Type B pancreatic cell (in vitro differentiated cells): ENCODE measurements around the gene DNAAF8. TPM values are rescaled to one million over a fixed set of nuclear protein-coding genes. Genes with fewer than 3 reads are reported as not detected.
A peak's percentile ranks its signal among the peaks of the same experiment; 100 is the strongest.

ENCODE experiments used
- DNase-seq: peaks from one replicate; pipeline ENCODE4 v3.0.0; 2021; ENCODE audit warnings: mixed read lengths; ENCODE audit not compliant: unreplicated experiment; ENCODE audit errors: extremely low spot score
- H3K27ac Mint-ChIP-seq: 2 replicates; pipeline ENCODE4 v1.8.0; 2021; ENCODE audit warnings: mild to moderate bottlenecking, mixed read lengths
- H3K27me3 Mint-ChIP-seq: 2 replicates; pipeline ENCODE4 v1.8.0; 2021; ENCODE audit warnings: mixed read lengths
- H3K36me3 Mint-ChIP-seq: 2 replicates; pipeline ENCODE4 v1.8.0; 2021; ENCODE audit warnings: mixed read lengths
- H3K4me1 Mint-ChIP-seq: one replicate; pipeline ENCODE4 v1.8.0; 2021; ENCODE audit warnings: mixed read lengths; ENCODE audit not compliant: unreplicated experiment
- H3K4me3 Mint-ChIP-seq: 2 replicates; pipeline ENCODE4 v1.8.0; 2021; ENCODE audit warnings: mild to moderate bottlenecking, mixed read lengths
- H3K9me3 Mint-ChIP-seq: 2 replicates; pipeline ENCODE4 v1.8.0; 2021; ENCODE audit warnings: mixed read lengths
- total RNA-seq: library from RNA; stranded (reverse); gene quantifications from 2 replicates; pipeline ENCODE4 v1.2.1, GENCODE V29; 2021; ENCODE audit warnings: low replicate concordance
- TF ChIP-seq, protein P1 (sequence below): fragments of 200-600 bp; sonication (generic); conservative IDR thresholded peaks from 2 replicates; pipeline ENCODE4 v1.5.0; 2021; ENCODE audit warnings: antibody characterized with exemption, mild to moderate bottlenecking

Gene DNAAF8
- total RNA-seq, 1 donor from 2014 or later = 2.6 TPM

DNA sequence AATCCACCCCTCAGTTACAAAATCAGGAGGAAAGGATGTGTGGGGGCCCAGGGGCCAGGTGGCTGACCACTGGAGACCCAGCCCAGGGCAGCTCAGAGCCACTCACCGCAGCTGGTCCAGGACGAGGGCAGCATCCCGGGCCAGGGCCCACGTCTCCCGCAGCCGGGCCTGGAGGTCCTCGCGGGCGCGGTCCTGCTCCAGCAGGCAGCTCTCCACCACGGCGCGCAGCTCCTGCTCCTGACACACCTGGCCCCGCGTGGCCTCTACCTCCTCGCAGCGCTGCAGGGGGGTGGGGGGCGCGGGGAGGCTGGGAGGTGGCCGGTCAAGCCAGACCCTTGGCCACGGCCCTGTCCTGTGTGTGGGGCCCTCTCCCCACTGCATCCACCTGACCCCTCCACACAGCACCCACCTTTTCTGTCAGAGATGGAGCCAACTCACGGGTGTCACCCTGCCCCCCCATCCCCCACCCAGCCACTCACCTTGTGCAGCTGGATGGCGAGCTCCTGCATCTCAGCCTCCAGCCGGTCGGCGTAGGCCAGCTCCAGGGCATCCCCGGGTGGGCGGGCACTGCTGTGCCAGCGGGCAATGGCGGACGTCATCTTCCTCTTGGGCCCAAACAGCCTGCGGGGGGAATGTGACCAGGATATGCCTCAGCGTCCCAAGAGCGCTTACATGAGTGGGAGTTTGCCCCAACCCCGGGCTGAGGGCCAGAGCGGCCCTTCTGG, 35.9 kb upstream of the DNAAF8 start:
- Mint-ChIP-seq H3K4me3 (no peak overlapping the region), H3K4me1 (no peaks in the 10 kb centered on the region), H3K27ac (no peak overlapping the region), H3K27me3 (no peaks in the 10 kb centered on the region), H3K36me3 (no peaks in the 10 kb centered on the region), H3K9me3 (no peaks in the 10 kb centered on the region)
- peak; percentile 70 for DNase-seq
- TF ChIP-seq, protein P1, sequence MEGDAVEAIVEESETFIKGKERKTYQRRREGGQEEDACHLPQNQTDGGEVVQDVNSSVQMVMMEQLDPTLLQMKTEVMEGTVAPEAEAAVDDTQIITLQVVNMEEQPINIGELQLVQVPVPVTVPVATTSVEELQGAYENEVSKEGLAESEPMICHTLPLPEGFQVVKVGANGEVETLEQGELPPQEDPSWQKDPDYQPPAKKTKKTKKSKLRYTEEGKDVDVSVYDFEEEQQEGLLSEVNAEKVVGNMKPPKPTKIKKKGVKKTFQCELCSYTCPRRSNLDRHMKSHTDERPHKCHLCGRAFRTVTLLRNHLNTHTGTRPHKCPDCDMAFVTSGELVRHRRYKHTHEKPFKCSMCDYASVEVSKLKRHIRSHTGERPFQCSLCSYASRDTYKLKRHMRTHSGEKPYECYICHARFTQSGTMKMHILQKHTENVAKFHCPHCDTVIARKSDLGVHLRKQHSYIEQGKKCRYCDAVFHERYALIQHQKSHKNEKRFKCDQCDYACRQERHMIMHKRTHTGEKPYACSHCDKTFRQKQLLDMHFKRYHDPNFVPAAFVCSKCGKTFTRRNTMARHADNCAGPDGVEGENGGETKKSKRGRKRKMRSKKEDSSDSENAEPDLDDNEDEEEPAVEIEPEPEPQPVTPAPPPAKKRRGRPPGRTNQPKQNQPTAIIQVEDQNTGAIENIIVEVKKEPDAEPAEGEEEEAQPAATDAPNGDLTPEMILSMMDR = no peak

DNA sequence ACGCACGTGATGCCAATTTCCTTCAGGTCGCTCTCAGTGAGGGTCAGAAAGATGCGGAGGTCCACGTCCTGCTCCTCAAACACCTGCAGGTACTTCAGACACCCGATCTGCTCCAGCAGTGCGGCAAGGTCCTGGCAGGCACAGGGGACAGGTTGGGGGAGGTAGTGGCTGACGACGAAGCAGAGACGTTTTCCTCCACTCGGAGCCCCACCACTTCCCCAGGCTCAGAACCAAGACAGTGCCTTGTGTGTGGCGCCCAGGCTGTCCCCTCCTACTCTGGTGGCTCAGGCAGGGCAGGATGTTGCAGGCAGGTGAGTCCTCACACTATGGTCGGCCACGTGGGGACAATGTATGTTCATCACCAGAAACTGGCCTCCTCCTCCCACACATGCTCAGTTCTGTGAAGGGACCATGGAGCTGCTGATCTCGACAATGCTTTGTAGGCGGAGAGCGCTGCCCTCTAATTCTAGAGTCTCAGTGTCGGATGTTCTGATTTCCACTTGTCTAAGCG, 35.2 kb upstream of the DNAAF8 start:
- H3K9me3 Mint-ChIP-seq = no peaks in the 10 kb centered on the region
- H3K27ac Mint-ChIP-seq = no peak overlapping the region

DNA sequence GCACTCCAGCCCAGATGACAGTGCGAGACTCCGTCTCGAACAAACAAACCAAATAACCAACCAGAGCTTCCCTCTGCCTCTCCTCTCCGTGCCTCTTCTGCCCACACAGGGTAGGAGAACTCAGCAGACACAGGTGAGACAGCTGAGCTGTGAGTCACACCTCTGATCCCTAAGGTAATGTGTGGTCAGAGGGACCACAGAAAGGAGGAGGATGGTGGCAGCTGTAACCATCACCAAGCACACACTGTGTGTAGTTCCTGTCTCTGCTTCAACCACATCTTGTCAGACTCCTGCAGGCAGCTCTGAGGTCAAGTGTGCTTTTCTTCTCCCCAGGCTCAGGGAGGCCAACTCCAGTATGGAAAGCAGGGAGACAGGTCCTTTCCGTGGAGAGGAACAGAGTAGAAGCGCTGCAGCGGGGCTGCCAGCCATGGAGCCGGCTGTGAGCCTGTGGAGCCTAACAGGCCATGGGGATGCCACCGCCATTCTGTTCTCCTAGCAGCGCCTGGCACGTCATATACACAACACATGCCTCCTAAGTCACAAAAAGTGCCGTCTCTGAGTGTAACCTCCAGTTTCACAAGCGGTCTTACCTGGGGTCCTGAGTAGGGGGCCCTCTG, 33.8 kb upstream of the DNAAF8 start:
- Mint-ChIP-seq H3K9me3 (no peaks in the 10 kb centered on the region), H3K27ac (no peak overlapping the region), H3K4me1 (no peaks in the 10 kb centered on the region), H3K36me3 (no peaks in the 10 kb centered on the region), H3K4me3 (no peak overlapping the region), H3K27me3 (no peaks in the 10 kb centered on the region)
- DNase-seq = no peak
- TF ChIP-seq, protein P1 = no peak

More for the DNA sequence above, 35.2 kb upstream of the DNAAF8 start:
- TF ChIP-seq, protein P1 = no peak
- no peaks in the 10 kb centered on the region for H3K36me3 Mint-ChIP-seq
- H3K4me3 Mint-ChIP-seq = no peak overlapping the region
- no peak for DNase-seq
- H3K4me1 Mint-ChIP-seq = no peaks in the 10 kb centered on the region
- H3K27me3 Mint-ChIP-seq = no peaks in the 10 kb centered on the region

DNA sequence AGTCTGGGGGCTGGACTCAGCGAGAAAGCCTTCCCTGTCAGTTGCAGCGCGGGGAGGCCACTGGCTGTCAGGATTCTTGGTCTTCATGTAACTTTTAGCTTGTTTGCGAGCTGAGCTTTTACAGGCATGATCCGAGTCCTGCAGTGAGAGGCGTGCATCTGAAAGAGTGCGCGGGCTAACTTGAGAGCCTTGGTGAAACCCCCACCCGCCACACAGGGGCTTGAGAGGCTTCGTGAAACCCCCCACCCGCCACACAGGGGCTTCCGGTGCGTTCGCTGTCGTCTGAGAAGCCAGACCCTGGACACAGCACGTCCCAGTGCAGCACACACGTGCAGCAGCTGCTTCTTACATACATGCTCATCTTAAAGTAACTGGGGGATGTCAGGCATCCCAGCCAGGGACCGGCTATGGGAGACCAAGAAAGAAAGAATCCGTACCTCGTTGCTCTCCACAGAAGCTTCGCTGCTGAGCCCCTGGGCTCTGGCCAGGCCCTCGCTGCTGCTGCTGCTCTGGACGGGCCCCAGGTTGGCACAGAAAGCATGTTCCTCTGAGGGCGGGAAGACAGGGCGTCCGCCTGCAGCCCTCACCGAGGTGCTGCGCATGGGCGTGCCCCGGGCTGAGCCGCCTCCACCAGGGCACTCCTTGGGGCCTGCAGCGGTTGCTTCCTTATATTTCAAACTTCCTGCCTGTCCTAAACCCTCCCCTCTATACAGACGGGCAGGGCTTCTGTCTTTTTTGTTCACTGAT, 33.2 kb upstream of the DNAAF8 start:
- H3K36me3 Mint-ChIP-seq = no peaks in the 10 kb centered on the region

DNA sequence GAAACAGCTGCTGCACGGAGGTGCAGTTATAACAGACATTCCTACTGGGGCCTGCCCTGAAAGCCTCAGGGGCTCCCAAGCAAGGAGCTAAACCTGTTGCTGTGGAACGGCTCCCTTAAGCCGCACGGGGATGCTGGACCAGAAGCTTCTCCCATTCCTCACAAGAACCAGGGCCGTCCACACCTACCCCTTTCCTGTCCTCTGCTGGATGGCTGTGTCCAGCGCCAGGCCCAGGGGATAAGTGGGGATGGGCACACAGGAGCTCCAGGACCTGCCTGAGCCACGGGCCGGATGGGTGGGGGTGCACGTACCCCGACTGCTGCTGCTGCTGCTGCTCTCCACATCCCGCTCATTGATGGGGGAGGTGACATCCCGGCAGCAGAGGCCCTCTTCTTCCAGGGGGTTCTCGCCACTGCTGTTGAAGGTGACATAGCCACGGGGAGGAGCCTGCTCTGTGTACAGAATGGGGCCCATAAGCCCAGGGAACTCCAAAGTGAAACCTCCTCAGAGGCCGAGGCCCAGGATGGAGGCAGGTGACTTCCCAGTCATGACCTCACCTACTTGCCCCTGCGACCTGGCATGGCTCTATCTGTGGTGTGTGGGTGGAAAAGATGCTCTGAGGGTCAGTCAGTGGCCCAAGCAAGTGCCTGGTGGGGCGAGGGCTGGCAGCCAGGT, 32.4 kb upstream of the DNAAF8 start:
- H3K9me3 Mint-ChIP-seq = no peaks in the 10 kb centered on the region
- H3K36me3 Mint-ChIP-seq = peaks cover 6% of the 10 kb centered on the region
- peaks cover 5% of the 10 kb centered on the region for H3K4me1 Mint-ChIP-seq
- H3K27ac Mint-ChIP-seq = peak overlapping the region; percentile 33
- DNase-seq = no peak
- no peak overlapping the region for H3K4me3 Mint-ChIP-seq
- TF ChIP-seq, protein P1 = no peak
- H3K27me3 Mint-ChIP-seq = no peaks in the 10 kb centered on the region

More for the DNA sequence above, 33.2 kb upstream of the DNAAF8 start:
- no peaks in the 10 kb centered on the region for H3K9me3 Mint-ChIP-seq
- no peaks in the 10 kb centered on the region for H3K27me3 Mint-ChIP-seq
- H3K4me1 Mint-ChIP-seq = no peaks in the 10 kb centered on the region
- no peak overlapping the region for H3K4me3 Mint-ChIP-seq
- TF ChIP-seq, protein P1 = no peak
- H3K27ac Mint-ChIP-seq = no peak overlapping the region
- DNase-seq = no peak
